CD14-positive monocyte (primary cell): ENCODE results near the gene INPP4A. TPM values are rescaled to one million over a fixed set of nuclear protein-coding genes. Genes with fewer than 3 reads are reported as not detected.
A peak's percentile ranks its signal among the peaks of the same experiment; 100 is the strongest.

Experiments used
- DNase-seq, 3 donors: peaks; one replicate each; pipeline ENCODE4 v3.0.0-alpha.2; 2011 to 2022
- H2AFZ ChIP-seq: 2 replicates; pipeline ENCODE4 v1.6.0; 2012; ENCODE audit warnings: mild to moderate bottlenecking, low read depth, low read length, inconsistent platforms; ENCODE audit not compliant: insufficient read depth, poor library complexity, severe bottlenecking
- H3K27ac ChIP-seq, 2 donors: 1 replicate in 1 of 2; 2 replicates in 1 of 2; pipeline ENCODE4 v1.5.1; 2012 to 2013; ENCODE audit warnings: low read length in 2 of 2, control low read depth in 1 of 2, inconsistent platforms in 1 of 2, low read depth in 1 of 2, mild to moderate bottlenecking in 1 of 2
- H3K27me3 ChIP-seq, 2 donors: one replicate each; pipeline versions ENCODE4 v1.6.0 to v1.6.1; 2011 to 2013; ENCODE audit warnings: low read length in 2 of 2; ENCODE audit not compliant: control insufficient read depth in 2 of 2, insufficient read depth in 2 of 2
- H3K36me3 ChIP-seq, 2 donors: replicated peaks in 1 of 2; 1 replicate in 1 of 2; 2 replicates in 1 of 2; pipeline versions ENCODE4 v1.5.1 to v1.6.1; 2012 to 2013; ENCODE audit warnings: low read length in 2 of 2, control low read depth in 1 of 2, inconsistent platforms in 1 of 2, mild to moderate bottlenecking in 1 of 2; ENCODE audit not compliant: insufficient read depth in 2 of 2, control insufficient read depth in 1 of 2
- H3K4me1 ChIP-seq, 2 donors: 1 replicate in 1 of 2; 2 replicates in 1 of 2; pipeline versions ENCODE4 v1.5.1 to v1.6.1; 2012 to 2013; ENCODE audit warnings: low read length in 2 of 2, control low read depth in 1 of 2, inconsistent platforms in 1 of 2, mild to moderate bottlenecking in 1 of 2, moderate library complexity in 1 of 2; ENCODE audit not compliant: insufficient read depth in 2 of 2, control insufficient read depth in 1 of 2
- H3K4me2 ChIP-seq: replicated peaks from 2 replicates; pipeline ENCODE3; 2012; ENCODE audit warnings: low read length, moderate library complexity, mild to moderate bottlenecking; ENCODE audit not compliant: poor library complexity, severe bottlenecking; ENCODE audit errors: extremely low read depth
- H3K4me3 ChIP-seq, 3 experiments: fragments of 200-600 bp in 1 of 3; sonication (generic) in 1 of 3; replicated peaks in 1 of 3; 1 replicate in 2 of 3; 2 replicates in 1 of 3; pipeline ENCODE4 v1.5.1; 2011 to 2013; ENCODE audit warnings: low read length in 3 of 3, mild to moderate bottlenecking in 3 of 3, control low read depth in 2 of 3, low read depth in 2 of 3, inconsistent platforms in 1 of 3, moderate library complexity in 1 of 3
- H3K79me2 ChIP-seq: 2 replicates; pipeline ENCODE4 v1.6.0; 2012; ENCODE audit warnings: mild to moderate bottlenecking, control low read depth, inconsistent platforms, low read length, moderate library complexity; ENCODE audit not compliant: insufficient read depth
- H3K9ac ChIP-seq: 2 replicates; pipeline ENCODE4 v1.6.0; 2017; ENCODE audit warnings: low read length, mild to moderate bottlenecking; ENCODE audit not compliant: insufficient read depth, poor library complexity, severe bottlenecking
- H3K9me3 ChIP-seq, 2 donors: replicated peaks in 1 of 2; 1 replicate in 1 of 2; 2 replicates in 1 of 2; pipeline versions ENCODE4 v1.5.1 to v1.6.1; 2012 to 2013; ENCODE audit warnings: low read length in 2 of 2, control low read depth in 1 of 2; ENCODE audit not compliant: control insufficient read depth in 1 of 2, insufficient read depth in 1 of 2
- H4K20me1 ChIP-seq: 2 replicates; pipeline ENCODE4 v1.6.0; 2012; ENCODE audit warnings: mild to moderate bottlenecking, low read length, control low read depth, moderate library complexity; ENCODE audit not compliant: insufficient read depth
- H3K27ac Mint-ChIP-seq, 7 donors: one replicate each; pipeline ENCODE4 v1.8.0; 2020; ENCODE audit warnings: mild to moderate bottlenecking in 7 of 7, mixed read lengths in 7 of 7, moderate library complexity in 6 of 7, inconsistent platforms in 2 of 7
- H3K27me3 Mint-ChIP-seq, 3 donors: one replicate each; pipeline ENCODE4 v1.8.0; 2021 to 2022; ENCODE audit warnings: low read depth in 3 of 3, mild to moderate bottlenecking in 3 of 3, mixed read lengths in 3 of 3, moderate library complexity in 3 of 3, inconsistent platforms in 1 of 3
- H3K36me3 Mint-ChIP-seq, 2 donors: one replicate each; pipeline ENCODE4 v1.8.0; 2020; ENCODE audit warnings: mixed read lengths in 2 of 2, inconsistent platforms in 1 of 2, mild to moderate bottlenecking in 1 of 2
- H3K4me1 Mint-ChIP-seq: one replicate; pipeline ENCODE4 v1.8.0; 2020; ENCODE audit warnings: mild to moderate bottlenecking, mixed read lengths
- H3K4me3 Mint-ChIP-seq, 2 donors: one replicate each; pipeline ENCODE4 v1.8.0; 2020; ENCODE audit warnings: mild to moderate bottlenecking in 2 of 2, mixed read lengths in 2 of 2, moderate library complexity in 1 of 2
- H3K9me3 Mint-ChIP-seq, 7 donors: one replicate each; pipeline ENCODE4 v1.8.0; 2020 to 2022; ENCODE audit warnings: mixed read lengths in 7 of 7, mild to moderate bottlenecking in 6 of 7, moderate library complexity in 6 of 7, inconsistent platforms in 2 of 7
- WGBS: methylation state at CpG from one replicate; pipeline ENCODE4 v1.1.5; 2013; ENCODE audit warnings: missing lambda C conversion rate; ENCODE audit not compliant: insufficient coverage; 5-methylcytosine and 5-hydroxymethylcytosine counted together
- intact Hi-C, 2 donors: fragments of 100-400 bp; cut with micrococcal nuclease; formaldehyde crosslinking; loops; one replicate each; pipeline versions ENCODE4 v1.15.0 to v1.15.1; 2023
- polyA plus RNA-seq, 3 donors: library from polyadenylated mRNA; depleted of rRNA in 1 of 3; unstranded in 2 of 3; stranded (reverse) in 1 of 3; fragments of 300-500 nt in 2 of 3; fragments of >200 nt in 1 of 3; fragmentation: Illumina TruSeq in 2 of 3; gene quantifications; 1 replicate in 2 of 3; 2 replicates in 1 of 3; pipeline ENCODE4 v1.2.3, GENCODE V29; 2012 to 2021
- TF ChIP-seq, protein P1 (sequence below): fragments of 200-600 bp; IDR thresholded peaks from one replicate; pipeline ENCODE4 v1.8.0; 2022; ENCODE audit warnings: antibody characterized with exemption, mild to moderate bottlenecking

The INPP4A gene
- polyA plus RNA-seq, 3 donors, result 13.7 to 52.4 (median 20.7) TPM

DNA sequence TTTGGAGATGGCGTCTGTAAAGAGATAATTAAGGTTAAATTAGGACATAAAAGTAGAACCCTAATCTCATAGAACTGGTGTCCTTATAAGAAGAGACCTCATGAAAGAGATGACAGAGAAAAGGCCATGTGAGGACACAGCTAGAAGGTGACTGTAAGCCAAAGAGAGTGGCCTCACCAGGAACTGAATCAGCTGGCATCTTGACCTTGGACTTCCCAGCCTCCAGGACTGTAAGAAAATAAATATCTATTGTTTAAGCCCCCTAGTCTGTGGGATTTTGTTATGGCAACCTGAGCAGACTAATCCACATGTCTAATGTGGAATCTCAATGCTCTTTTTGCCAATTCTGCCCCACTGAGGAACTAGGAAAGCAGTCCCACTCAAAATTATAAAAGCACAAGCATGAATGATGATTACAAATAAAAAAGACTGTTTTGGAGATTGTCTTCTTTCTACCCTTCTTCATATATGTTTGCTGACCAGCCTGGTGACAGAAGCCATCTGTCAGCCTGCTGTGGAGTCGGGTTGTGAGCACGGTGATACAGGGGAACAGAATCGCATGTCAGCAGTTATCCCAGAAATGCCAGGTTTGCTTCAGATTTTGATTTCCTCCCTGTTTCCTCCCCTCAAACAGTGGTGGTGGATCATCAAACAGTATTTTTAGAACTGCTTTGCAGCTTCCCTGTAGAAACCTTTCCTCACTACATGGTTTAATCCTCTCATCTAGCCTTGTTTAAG is 54.2 kb downstream of the INPP4A start:
- intact Hi-C loops, result no loop called here
- Histone ChIP-seq H3K27me3 (no peaks in the 10 kb centered on the region), H4K20me1 (peaks cover 27% of the 10 kb centered on the region), H3K4me2 (no peak overlapping the region), H3K79me2 (peaks cover 96% of the 10 kb centered on the region), H3K9ac (no peak overlapping the region), H3K36me3 (peaks cover 0 to 34% of the 10 kb centered on the region in 2 donors), H3K27ac (peak overlapping the region in 1 of 2 donors; percentile 12), H2AFZ (no peak overlapping the region), H3K4me1 (peaks cover 8 to 14% of the 10 kb centered on the region in 2 donors), H3K9me3 (peaks cover 0 to 11% of the 10 kb centered on the region in 2 donors), H3K4me3 (no peak overlapping the region)
- WGBS, result 97% methylated on average over 3 of the region's 4 CpGs
- no peak for DNase-seq
- Mint-ChIP-seq H3K9me3 (peaks cover 0 to 15% (median 7%) of the 10 kb centered on the region in 7 donors), H3K4me3 (no peak overlapping the region), H3K36me3 (peaks cover 47 to 69% of the 10 kb centered on the region in 2 donors), H3K4me1 (peaks cover 26% of the 10 kb centered on the region), H3K27me3 (peaks cover 0 to 5% (median 0%) of the 10 kb centered on the region in 3 donors), H3K27ac (peak overlapping the region in 3 of 7 donors; percentile 10 to 64 (median 13))
- TF ChIP-seq, protein P1, sequence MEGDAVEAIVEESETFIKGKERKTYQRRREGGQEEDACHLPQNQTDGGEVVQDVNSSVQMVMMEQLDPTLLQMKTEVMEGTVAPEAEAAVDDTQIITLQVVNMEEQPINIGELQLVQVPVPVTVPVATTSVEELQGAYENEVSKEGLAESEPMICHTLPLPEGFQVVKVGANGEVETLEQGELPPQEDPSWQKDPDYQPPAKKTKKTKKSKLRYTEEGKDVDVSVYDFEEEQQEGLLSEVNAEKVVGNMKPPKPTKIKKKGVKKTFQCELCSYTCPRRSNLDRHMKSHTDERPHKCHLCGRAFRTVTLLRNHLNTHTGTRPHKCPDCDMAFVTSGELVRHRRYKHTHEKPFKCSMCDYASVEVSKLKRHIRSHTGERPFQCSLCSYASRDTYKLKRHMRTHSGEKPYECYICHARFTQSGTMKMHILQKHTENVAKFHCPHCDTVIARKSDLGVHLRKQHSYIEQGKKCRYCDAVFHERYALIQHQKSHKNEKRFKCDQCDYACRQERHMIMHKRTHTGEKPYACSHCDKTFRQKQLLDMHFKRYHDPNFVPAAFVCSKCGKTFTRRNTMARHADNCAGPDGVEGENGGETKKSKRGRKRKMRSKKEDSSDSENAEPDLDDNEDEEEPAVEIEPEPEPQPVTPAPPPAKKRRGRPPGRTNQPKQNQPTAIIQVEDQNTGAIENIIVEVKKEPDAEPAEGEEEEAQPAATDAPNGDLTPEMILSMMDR, result no peak

DNA sequence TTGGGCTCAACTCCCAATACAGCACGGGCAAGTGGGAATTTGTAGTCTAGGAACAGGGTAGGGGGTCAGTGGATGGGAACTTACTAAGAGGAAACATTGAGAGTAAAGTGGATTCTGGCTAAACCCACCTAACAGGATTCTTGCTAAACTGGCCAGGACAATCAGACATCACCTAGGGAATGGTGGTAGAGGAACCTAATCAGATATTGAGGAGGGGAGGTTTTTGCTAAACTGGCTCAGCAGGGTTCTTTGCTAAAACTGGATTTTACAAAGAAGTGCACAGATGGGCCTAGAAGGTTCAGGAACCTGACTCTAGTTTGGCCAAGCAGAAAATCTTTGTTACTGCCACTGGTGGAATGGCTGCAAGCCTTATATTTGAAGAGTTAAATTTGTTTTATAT is 55.9 kb downstream of the INPP4A start:
- Histone ChIP-seq H3K27me3 (no peaks in the 10 kb centered on the region), H3K4me1 (peaks cover 24 to 30% of the 10 kb centered on the region in 2 donors), H3K4me3 (no peak overlapping the region), H3K36me3 (peaks cover 0 to 29% of the 10 kb centered on the region in 2 donors), H3K9ac (no peak overlapping the region), H3K9me3 (peaks cover 0 to 5% of the 10 kb centered on the region in 2 donors), H4K20me1 (peaks cover 23% of the 10 kb centered on the region), H2AFZ (no peak overlapping the region), H3K79me2 (peaks cover 84% of the 10 kb centered on the region), H3K27ac (no peak overlapping the region), H3K4me2 (no peak overlapping the region)
- H3K4me3 Mint-ChIP-seq, result no peak overlapping the region
- DNase-seq, result no peak
- intact Hi-C loops, result no loop called here
- peaks cover 37% of the 10 kb centered on the region for H3K4me1 Mint-ChIP-seq
- H3K27ac Mint-ChIP-seq, result peak overlapping the region in 3 of 7 donors; percentile 43 to 68 (median 68)
- no CpG with 5 or more reads among the region's 1 CpG for WGBS
- TF ChIP-seq, protein P1, result no peak
- H3K9me3 Mint-ChIP-seq, result peaks cover 0 to 12% (median 5%) of the 10 kb centered on the region in 7 donors
- peaks cover 49 to 69% of the 10 kb centered on the region in 2 donors for H3K36me3 Mint-ChIP-seq
- peaks cover 0 to 5% (median 0%) of the 10 kb centered on the region in 3 donors for H3K27me3 Mint-ChIP-seq
